ENCODE data around the gene AGAP2.
"Not testable (repeated sequence)": the region's sequence is repeated elsewhere in the genome, so short reads cannot be mapped to it uniquely, and the experiment has no call there.

Gene AGAP2

DNA sequence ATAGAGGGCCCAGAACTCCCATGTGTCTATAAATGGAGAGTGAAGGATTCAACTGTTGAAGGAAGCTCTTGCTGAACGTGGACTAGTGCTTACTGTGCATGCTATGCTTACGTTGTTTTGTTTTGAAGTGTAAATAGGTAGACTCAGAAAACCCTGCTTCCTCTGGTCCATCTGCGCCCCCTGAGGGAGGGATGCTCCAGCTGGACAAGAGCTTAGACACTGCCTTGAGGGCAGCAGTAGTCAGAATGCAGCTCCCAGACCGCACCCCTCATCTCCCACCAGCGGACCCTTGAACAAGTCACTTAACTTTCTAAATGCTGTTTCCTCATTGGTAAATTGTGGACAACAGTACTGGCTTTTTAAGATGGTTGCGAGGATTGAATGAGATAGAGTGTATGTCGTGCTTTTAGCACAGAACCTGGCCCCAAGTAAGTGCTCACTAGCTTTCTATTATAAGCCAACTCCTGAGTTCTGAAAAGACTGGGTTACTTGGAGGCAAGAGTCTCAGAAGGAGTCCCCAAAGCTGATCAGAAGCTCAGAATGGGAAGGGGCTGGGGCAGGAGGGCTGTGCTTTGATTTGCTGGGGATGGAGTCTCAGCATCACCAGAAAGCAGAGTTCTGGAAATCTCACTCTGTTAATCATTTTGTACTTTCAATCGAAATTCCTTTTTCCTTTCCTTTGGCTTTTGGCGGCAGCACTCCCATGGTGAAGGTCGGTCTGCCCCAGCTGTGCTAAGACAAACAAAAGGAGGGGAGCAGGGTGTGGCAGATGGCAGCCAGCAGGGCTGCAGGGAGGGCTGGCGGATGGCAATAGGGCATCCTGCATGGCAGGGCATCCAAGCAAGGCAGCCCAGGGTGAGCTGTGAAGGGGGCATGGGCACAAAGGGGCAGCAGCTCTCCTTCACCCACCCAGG, 15.6 kb downstream of the AGAP2 start:
- H3K27ac ChIP-seq = no peak overlapping the region
- TF ChIP-seq ZFX (IDR thresholded peaks at IDR 0.05) (no peak), CTCF (conservative IDR thresholded peaks at IDR 0.05) (no peak)

GRCh38 chr12:57721846-57722608, 16.5 kb downstream of the AGAP2 start:
- H3K27ac ChIP-seq = not testable (repeated sequence)

GRCh38 chr12:57720606-57721595, 17.6 kb downstream of the AGAP2 start:
- TF ChIP-seq CTCF (conservative IDR thresholded peaks at IDR 0.05) (no peak), ZFX (IDR thresholded peaks at IDR 0.05) (no peak)
- no peak overlapping the region for H3K27ac ChIP-seq

DNA sequence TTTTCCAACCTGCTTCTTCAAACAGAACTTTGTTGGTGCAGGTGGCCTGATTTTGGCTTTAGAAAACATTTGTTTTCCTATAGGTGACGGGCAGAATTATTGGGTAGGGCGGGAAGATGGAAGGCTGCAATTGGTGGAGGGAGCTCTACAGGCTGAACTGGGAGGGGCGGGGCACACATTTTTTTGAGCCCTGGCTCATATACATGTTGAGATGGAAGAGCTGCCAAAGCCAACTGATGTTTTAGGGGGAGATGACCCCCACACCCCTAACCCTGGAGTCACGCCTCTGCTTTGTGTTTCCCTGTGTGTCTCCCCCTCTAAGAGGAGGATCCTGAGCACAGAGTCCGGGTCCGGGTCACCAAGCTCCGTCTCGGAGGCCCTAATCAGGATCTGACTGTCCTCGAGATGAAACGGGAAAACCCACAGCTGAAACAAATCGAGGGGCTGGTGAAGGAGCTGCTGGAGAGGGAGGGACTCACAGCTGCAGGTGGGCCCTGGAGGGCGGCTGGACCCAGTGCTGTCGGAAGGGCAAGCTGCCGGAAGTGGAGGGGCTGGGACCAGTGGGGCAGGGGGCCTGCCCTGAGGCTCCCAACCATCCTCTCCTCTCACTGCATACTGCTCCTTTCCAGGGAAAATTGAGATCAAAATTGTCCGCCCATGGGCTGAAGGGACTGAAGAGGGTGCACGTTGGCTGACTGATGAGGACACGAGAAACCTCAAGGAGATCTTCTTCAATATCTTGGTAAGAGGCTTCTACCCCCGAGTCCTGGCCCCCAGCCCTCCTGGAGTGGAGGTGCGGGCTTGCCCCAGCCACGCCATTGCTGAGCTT, 18.6 kb downstream of the AGAP2 start:
- TF ChIP-seq CTCF (conservative IDR thresholded peaks at IDR 0.05) (no peak), ZFX (IDR thresholded peaks at IDR 0.05) (no peak)
- no peak overlapping the region for H3K27ac ChIP-seq

GRCh38 chr12:57718641-57719528, 19.7 kb downstream of the AGAP2 start:
- TF ChIP-seq ZFX (IDR thresholded peaks at IDR 0.05) = no peak
- no peak for TF ChIP-seq CTCF (conservative IDR thresholded peaks at IDR 0.05)
- no peak overlapping the region for H3K27ac ChIP-seq

- TF ChIP-seq ZFX (IDR thresholded peaks at IDR 0.05) (no peak), CTCF (conservative IDR thresholded peaks at IDR 0.05) (no peak)
- H3K27ac ChIP-seq = no peak overlapping the region
Measured at GRCh38 chr12:57717846-57718640, 20.5 kb downstream of the AGAP2 start.
